ENCODE data around the gene CTBP1.

Gene CTBP1

DNA sequence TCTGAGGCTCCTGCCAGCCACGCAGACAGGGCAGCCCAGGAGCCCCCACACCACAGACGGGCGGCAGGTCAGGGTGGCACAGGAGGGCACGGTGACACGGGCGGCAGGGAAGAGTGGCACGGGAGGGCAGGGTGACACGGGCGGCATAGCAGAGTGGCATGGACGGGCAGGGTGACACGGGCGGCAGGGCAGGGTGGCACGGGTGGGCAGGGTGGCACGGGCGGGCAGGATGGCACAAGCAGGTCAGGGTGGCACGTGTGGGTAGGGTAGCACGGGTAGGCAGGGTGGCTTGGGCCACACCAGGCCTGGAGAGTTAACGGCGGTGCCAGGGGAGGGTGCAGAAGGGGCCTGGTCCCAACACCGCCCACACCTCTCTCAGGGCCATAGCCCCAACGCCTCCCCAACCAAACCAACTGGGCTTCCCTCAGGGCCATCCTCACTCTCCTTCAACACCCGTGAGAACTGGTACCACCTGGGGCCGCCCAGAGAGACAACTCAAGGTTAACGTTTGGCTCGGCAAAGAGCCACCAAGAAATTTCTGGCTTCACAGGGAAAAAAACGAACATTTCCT is 3.4 kb downstream of the CTBP1 start:
- no peak overlapping the region for H3K4me3 ChIP-seq (ENCODE audit: low read depth, low read length)
- DNase-seq (ENCODE audit: low read depth): no peak
- TF ChIP-seq, protein P1, sequence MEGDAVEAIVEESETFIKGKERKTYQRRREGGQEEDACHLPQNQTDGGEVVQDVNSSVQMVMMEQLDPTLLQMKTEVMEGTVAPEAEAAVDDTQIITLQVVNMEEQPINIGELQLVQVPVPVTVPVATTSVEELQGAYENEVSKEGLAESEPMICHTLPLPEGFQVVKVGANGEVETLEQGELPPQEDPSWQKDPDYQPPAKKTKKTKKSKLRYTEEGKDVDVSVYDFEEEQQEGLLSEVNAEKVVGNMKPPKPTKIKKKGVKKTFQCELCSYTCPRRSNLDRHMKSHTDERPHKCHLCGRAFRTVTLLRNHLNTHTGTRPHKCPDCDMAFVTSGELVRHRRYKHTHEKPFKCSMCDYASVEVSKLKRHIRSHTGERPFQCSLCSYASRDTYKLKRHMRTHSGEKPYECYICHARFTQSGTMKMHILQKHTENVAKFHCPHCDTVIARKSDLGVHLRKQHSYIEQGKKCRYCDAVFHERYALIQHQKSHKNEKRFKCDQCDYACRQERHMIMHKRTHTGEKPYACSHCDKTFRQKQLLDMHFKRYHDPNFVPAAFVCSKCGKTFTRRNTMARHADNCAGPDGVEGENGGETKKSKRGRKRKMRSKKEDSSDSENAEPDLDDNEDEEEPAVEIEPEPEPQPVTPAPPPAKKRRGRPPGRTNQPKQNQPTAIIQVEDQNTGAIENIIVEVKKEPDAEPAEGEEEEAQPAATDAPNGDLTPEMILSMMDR (IDR thresholded peaks at IDR 0.05; ENCODE audit: low read depth, low read length, missing control alignments): no peak

DNA sequence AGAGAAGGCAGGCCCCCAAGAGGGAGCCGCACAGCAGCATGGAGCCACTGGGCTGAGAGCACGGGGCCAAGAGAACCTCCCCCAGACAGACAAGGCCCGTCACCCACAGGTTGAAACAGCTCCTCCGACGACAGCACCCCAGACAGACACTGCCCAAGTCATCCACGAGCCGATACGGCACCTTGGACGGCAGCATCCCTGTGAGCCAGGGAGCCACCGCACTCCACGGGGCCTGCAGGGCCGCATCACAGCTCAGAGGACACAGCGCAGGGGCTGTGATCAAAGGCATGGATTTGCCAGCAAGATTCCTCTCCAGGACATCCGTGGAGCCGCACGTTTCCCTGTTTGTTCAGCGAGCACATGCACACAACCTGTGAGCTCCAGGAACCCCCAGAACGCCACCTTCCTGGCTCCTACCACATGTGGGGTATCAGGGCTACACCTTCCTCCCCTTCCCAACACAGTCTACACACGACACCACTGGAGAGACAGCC is 3.9 kb downstream of the CTBP1 start:
- H3K4me3 ChIP-seq (ENCODE audit: low read depth, low read length): no peak overlapping the region
- TF ChIP-seq, protein P1 (IDR thresholded peaks at IDR 0.05; ENCODE audit: low read depth, low read length, missing control alignments): no peak
- DNase-seq (ENCODE audit: low read depth): no peak

DNA sequence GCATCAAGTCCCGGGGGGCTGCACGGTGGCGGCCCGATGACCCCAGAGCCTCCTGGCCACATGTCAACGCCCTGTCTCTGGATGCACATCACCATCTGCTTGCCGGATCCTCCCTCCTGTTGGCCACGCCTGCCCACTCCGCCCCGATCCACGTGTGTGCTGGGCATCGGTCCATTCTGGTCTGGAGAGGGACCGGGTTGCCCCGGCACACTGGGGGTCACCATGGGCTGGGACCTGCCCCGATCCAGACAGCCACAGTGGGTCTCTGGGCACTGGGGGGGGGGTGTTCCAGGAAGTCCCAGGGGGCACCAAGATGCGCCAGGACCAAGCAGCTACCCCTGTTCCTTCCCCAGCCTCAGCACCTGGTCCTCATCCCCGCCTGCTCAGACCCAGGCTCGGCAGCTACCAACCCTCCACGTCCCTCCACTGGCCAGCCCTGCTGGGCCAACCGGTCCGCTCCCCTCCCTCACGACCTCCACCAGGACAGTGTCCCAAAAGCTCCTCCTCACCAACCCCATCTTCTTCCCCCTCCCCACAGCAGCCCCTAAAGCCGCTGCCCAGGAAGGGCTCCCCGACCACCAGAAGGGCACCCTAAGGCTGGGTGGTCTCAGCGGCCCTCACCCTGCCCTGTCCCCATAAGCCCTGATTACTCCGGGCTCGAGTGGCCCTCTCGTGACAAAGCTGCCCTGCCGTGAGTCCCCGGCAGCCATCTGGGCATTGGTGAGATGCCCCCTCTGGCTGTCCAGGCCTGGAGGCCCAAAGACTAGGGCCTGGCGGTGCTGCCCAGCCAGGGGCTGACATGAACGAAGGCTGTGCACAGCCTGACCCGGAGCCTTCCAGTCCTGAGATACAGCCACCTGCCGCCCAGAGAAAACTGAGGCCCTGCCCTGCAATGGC is 4.6 kb downstream of the CTBP1 start:
- TF ChIP-seq, protein P1 (IDR thresholded peaks at IDR 0.05; ENCODE audit: low read depth, low read length, missing control alignments): no peak
- H3K4me3 ChIP-seq (ENCODE audit: low read depth, low read length): no peak overlapping the region
- DNase-seq (ENCODE audit: low read depth): no peak

DNA sequence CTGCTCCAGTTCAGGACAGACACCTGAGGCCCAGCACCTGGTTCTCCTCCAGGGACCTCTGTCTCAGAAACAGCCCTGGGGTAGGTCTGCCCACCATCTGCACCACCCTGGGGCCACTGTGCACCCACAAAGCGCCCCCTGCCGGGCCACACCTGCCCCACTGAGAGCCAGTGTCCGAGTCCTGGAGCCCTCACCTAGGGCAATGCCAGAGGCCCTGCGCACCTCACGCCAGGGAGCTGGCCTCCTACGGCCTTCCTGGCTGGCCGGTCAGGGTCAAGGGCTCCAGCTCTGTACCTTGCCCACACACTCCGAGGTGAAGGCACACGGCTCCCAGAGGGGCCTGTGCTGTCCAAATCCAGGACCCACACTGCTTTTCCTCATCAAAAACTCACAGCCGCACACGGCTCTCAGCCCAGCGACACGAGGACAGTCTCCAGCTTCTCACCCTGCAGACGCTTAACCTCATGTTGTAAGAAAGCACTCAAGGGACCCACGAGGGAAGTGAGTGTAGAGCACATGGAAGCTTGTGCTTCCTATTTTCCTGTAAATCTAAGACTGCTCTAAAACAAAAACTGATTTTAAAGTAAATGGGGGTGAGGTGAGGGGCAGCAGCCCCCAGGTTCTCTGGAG is 5.4 kb downstream of the CTBP1 start:
- TF ChIP-seq, protein P1 (IDR thresholded peaks at IDR 0.05; ENCODE audit: low read depth, low read length, missing control alignments): peak; percentile 53
- H3K4me3 ChIP-seq (ENCODE audit: low read depth, low read length): no peak overlapping the region
- DNase-seq (ENCODE audit: low read depth): no peak

DNA sequence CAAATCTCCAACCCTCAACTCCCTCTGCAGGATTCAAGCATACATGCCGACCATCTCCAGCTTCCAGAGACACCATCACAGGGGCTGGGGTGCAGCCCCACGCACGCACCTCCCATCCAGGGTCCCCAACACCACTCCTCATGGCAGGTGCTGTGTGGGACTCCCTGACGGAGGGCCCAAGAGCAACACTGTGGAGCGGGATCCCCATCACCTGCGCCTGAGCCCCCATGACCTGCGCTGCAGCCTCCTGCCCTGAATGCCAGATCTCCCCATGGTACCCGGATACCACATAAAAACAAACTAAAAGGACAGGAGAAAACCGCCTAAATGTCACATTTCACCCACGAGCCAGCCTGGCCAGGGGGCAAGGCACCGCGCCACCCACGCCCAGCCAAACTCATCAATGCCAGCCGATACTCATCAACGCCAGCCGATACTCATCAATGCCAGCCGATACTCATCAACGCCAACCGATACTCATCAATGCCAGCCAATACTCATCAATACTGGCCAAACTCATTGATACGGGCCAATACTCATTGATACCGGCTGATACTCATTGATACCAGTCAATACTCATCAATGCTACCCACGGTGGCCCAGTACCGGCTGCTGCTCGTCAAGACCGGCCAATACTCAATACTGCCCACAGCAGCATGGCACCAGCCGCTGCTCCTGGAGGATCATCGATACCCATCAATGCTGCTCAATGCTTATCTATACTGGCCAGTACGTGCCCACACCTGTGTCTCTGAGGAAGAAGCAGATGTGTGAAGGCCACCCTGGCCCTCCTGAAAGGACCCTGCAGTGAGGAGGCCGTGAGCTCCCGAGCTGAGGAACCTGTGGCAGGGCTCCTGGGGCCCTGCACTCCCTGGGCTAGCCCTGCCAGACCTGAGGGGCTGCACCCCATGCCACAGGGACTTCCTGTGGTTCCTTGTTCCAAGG is 6.2 kb downstream of the CTBP1 start:
- DNase-seq (ENCODE audit: low read depth): no peak
- TF ChIP-seq, protein P1 (IDR thresholded peaks at IDR 0.05; ENCODE audit: low read depth, low read length, missing control alignments): no peak
- no peak overlapping the region for H3K4me3 ChIP-seq (ENCODE audit: low read depth, low read length)

DNA sequence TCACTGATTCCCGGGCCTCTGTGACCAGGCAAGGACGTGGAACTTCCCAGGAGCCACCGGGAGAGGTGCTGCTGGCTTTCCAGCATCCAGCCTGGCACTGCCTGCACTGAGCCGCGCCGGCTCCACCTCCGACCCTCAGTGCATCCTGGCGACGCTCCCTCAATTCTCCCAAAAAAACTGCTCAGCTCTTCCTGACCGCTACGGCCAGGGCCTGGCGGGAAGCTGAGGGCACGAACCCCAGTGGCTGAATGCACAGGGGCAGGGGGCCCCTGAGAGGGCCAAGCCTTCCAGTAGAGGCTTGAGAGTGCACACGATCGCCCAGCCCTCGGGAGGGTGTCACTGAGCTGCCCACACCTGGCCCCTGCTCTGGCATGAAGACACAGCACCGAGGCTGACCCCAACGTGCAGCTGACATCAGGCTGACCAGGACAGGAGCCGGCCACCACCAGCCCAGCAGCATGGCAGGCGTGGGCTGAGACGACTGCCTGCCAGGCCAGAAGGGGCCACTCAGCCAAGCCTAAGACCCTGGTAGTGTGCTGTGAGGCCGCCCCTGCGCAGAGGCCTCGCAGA is 6.9 kb downstream of the CTBP1 start:
- no peak for DNase-seq (ENCODE audit: low read depth)
- H3K4me3 ChIP-seq (ENCODE audit: low read depth, low read length): no peak overlapping the region
- TF ChIP-seq, protein P1 (IDR thresholded peaks at IDR 0.05; ENCODE audit: low read depth, low read length, missing control alignments): no peak
